ENCODE measurements around the gene MAF. TPM values are rescaled to one million over a fixed set of nuclear protein-coding genes. Genes with fewer than 3 reads are reported as not detected.

The MAF gene
- total RNA-seq, 2 experiments from 2014 or later: 36.0 to 36.2 TPM

GRCh38 chr16:79557421-79557820 lies 43.1 kb downstream of the MAF start:
- Mint-ChIP-seq H3K36me3 (ENCODE audit: low read depth) (no peaks in the 10 kb centered on the region), H3K9me3 (peaks cover 3% of the 10 kb centered on the region), H3K27me3 (no peaks in the 10 kb centered on the region), H3K4me1 (ENCODE audit: low read depth) (no peaks in the 10 kb centered on the region), H3K27ac (no peak overlapping the region), H3K4me3 (no peak overlapping the region)
- Histone ChIP-seq H3K36me3 (ENCODE audit: insufficient read depth, low read length) (no peaks in the 10 kb centered on the region), H3K27ac (ENCODE audit: low read depth in 1 of 2, low read length in 2 of 2) (no peak overlapping the region), H3K9me3 (ENCODE audit: control insufficient read depth in 1 of 2, insufficient read depth in 1 of 2, low read length in 2 of 2) (peaks cover 0 to 6% of the 10 kb centered on the region in 2 experiments), H3K4me1 (ENCODE audit: insufficient read depth, low read length) (no peaks in the 10 kb centered on the region), H3K4me3 (ENCODE audit: low read length) (no peak overlapping the region), H3K27me3 (ENCODE audit: control insufficient read depth in 1 of 2, insufficient read depth in 2 of 2, low read length in 2 of 2) (no peaks in the 10 kb centered on the region)
- intact Hi-C loops (cut with DNase I, micrococcal nuclease): no loop called here
- ChIA-PET POLR2A (no interaction called here), CTCF (no interaction called here)
- no peak for DNase-seq
- ATAC-seq (ENCODE audit: poor library complexity): no peak
- no peak for TF ChIP-seq CTCF (IDR thresholded peaks at IDR 0.05)

- Histone ChIP-seq H3K27ac (ENCODE audit: low read depth in 1 of 2, low read length in 2 of 2) (no peak overlapping the region), H3K9me3 (ENCODE audit: control insufficient read depth in 1 of 2, insufficient read depth in 1 of 2, low read length in 2 of 2) (peaks cover 0 to 6% of the 10 kb centered on the region in 2 experiments), H3K4me3 (ENCODE audit: low read length) (no peak overlapping the region), H3K4me1 (ENCODE audit: insufficient read depth, low read length) (no peaks in the 10 kb centered on the region), H3K27me3 (ENCODE audit: control insufficient read depth in 1 of 2, insufficient read depth in 2 of 2, low read length in 2 of 2) (no peaks in the 10 kb centered on the region), H3K36me3 (ENCODE audit: insufficient read depth, low read length) (no peaks in the 10 kb centered on the region)
- ChIA-PET CTCF (interaction anchor here (1.5 kb wide), 1 partner anchor 13 kb away, joined by 3 read pairs; no protein-coding TSS in a partner anchor), POLR2A (no interaction called here)
- Mint-ChIP-seq H3K27me3 (no peaks in the 10 kb centered on the region), H3K27ac (no peak overlapping the region), H3K9me3 (peaks cover 3% of the 10 kb centered on the region), H3K4me1 (ENCODE audit: low read depth) (no peaks in the 10 kb centered on the region), H3K4me3 (no peak overlapping the region), H3K36me3 (ENCODE audit: low read depth) (no peaks in the 10 kb centered on the region)
- no peak for DNase-seq
- no peak for ATAC-seq (ENCODE audit: poor library complexity)
- no peak for TF ChIP-seq CTCF (IDR thresholded peaks at IDR 0.05)
- intact Hi-C loops (cut with DNase I, micrococcal nuclease): no loop called here
Measured at GRCh38 chr16:79554912-79555311, 45.6 kb downstream of the MAF start.

GRCh38 chr16:79550373-79550772 lies 50.2 kb downstream of the MAF start:
- no peak for TF ChIP-seq CTCF (IDR thresholded peaks at IDR 0.05)
- Histone ChIP-seq H3K4me3 (ENCODE audit: low read length) (no peak overlapping the region), H3K4me1 (ENCODE audit: insufficient read depth, low read length) (no peaks in the 10 kb centered on the region), H3K27me3 (ENCODE audit: control insufficient read depth in 1 of 2, insufficient read depth in 2 of 2, low read length in 2 of 2) (peaks cover 0 to 4% of the 10 kb centered on the region in 2 experiments), H3K9me3 (ENCODE audit: control insufficient read depth in 1 of 2, insufficient read depth in 1 of 2, low read length in 2 of 2) (no peaks in the 10 kb centered on the region), H3K27ac (ENCODE audit: low read depth in 1 of 2, low read length in 2 of 2) (no peak overlapping the region), H3K36me3 (ENCODE audit: insufficient read depth, low read length) (no peaks in the 10 kb centered on the region)
- H3K27ac Mint-ChIP-seq: no peak overlapping the region
- peaks cover 12% of the 10 kb centered on the region for H3K27me3 Mint-ChIP-seq
- no peaks in the 10 kb centered on the region for H3K36me3 Mint-ChIP-seq (ENCODE audit: low read depth)
- ChIA-PET POLR2A (no interaction called here), CTCF (no interaction called here)
- intact Hi-C loops (cut with DNase I, micrococcal nuclease): no loop called here
- no peaks in the 10 kb centered on the region for H3K4me1 Mint-ChIP-seq (ENCODE audit: low read depth)
- H3K4me3 Mint-ChIP-seq: no peak overlapping the region
- H3K9me3 Mint-ChIP-seq: no peaks in the 10 kb centered on the region
- no peak for ATAC-seq (ENCODE audit: poor library complexity)
- DNase-seq: no peak

Data from CD4-positive, alpha-beta T cell (primary cell).